Sigmoid colon (tissue), 7 donors: ENCODE measurements around the gene AP4S1. TPM values are rescaled to one million over a fixed set of nuclear protein-coding genes. Genes with fewer than 3 reads are reported as not detected.

Experiments
- DNase-seq: peaks from one replicate; pipeline ENCODE4 v3.0.0-alpha.2; 2019
- H3K27ac ChIP-seq, 4 donors: fragments of 200-600 bp; sonication (generic); one replicate each; pipeline ENCODE4 v1.5.1; 2016 to 2019; ENCODE audit warnings: mild to moderate bottlenecking in 1 of 4
- H3K27me3 ChIP-seq, 3 donors: fragments of 200-600 bp; sonication (generic); one replicate each; pipeline ENCODE4 v1.5.1; 2019; ENCODE audit warnings: mild to moderate bottlenecking in 1 of 3
- H3K36me3 ChIP-seq, 4 donors: fragments of 200-600 bp; sonication (generic); one replicate each; pipeline ENCODE4 v1.5.1; 2016 to 2019
- H3K4me1 ChIP-seq, 4 donors: fragments of 200-600 bp; sonication (generic); one replicate each; pipeline ENCODE4 v1.5.1; 2017 to 2019
- H3K4me3 ChIP-seq, 4 donors: fragments of 200-600 bp; sonication (generic); one replicate each; pipeline ENCODE4 v1.5.1; 2017 to 2019; ENCODE audit warnings: mild to moderate bottlenecking in 2 of 4, moderate library complexity in 1 of 4
- H3K9me3 ChIP-seq, 4 donors: fragments of 200-600 bp in 3 of 4; sonication (generic) in 3 of 4; one replicate each; pipeline versions ENCODE4 v1.5.1 to v1.6.1; 2013 to 2019
- CTCF ChIP-seq, 4 experiments: fragments of 450-650 bp in 3 of 4; fragments of 200-600 bp in 1 of 4; IDR thresholded peaks; one replicate each; pipeline ENCODE4 v1.5.1; 2016 to 2019; ENCODE audit warnings: antibody characterized with exemption in 4 of 4, mild to moderate bottlenecking in 3 of 4, moderate library complexity in 2 of 4
- EP300 ChIP-seq, 4 donors: sonication (generic); formaldehyde crosslinking; IDR thresholded peaks; one replicate each; pipeline ENCODE4 v1.6.1; 2017; ENCODE audit warnings: antibody characterized with exemption in 4 of 4
- POLR2A ChIP-seq, 2 donors: fragments of 450-650 bp; IDR thresholded peaks; one replicate each; pipeline ENCODE4 v1.6.1; 2016; ENCODE audit warnings: antibody characterized with exemption in 2 of 2, mild to moderate bottlenecking in 2 of 2, moderate library complexity in 2 of 2
- POLR2AphosphoS5 ChIP-seq, 4 donors: sonication (generic); formaldehyde crosslinking; IDR thresholded peaks; one replicate each; pipeline ENCODE4 v1.6.1; 2017; ENCODE audit warnings: antibody characterized with exemption in 4 of 4
- WGBS, 2 donors: extraction: QIAGEN DNeasy Blood & Tissue Kit; methylation state at CpG; one replicate each; pipeline ENCODE4 v1.1.7; 2013; 5-methylcytosine and 5-hydroxymethylcytosine counted together
- intact Hi-C: fragments of 100-400 bp; cut with DNase I; formaldehyde crosslinking; loops from one replicate; pipeline ENCODE4 v1.15.1; 2023
- polyA plus RNA-seq, 3 donors: library from polyadenylated mRNA; stranded (reverse); fragments of 200-250 nt; gene quantifications; one replicate each; pipeline ENCODE4 v1.2.3, GENCODE V29; 2013
- total RNA-seq, 4 donors: library from RNA; depleted of rRNA; stranded (reverse); fragments of >200 nt; gene quantifications; one replicate each; pipeline ENCODE4 v1.1.0, GENCODE V29; 2016
- donor health status: healthy with polysubstance abuse.
- donor health status: Bipolar disorder and iron deficiency.
- donor health status: healthy.

Gene AP4S1
- total and polyA plus RNA-seq, 7 donors, result 4.8 to 29.1 (median 13.8) TPM

GRCh38 chr14:31118892-31119291 lies 93.4 kb downstream of the AP4S1 start:
- H3K27me3 ChIP-seq, result no peaks in the 10 kb centered on the region
- no peak overlapping the region for H3K27ac ChIP-seq
- DNase-seq, result no peak
- 86 to 90% methylated on average over 3 of the region's 3 CpGs for WGBS, 2 donors
- no peak overlapping the region for H3K4me3 ChIP-seq
- no peaks in the 10 kb centered on the region for H3K4me1 ChIP-seq
- H3K9me3 ChIP-seq, result no peaks in the 10 kb centered on the region
- peaks cover 38 to 98% (median 57%) of the 10 kb centered on the region in 4 donors for H3K36me3 ChIP-seq
- TF ChIP-seq POLR2AphosphoS5 (IDR thresholded peaks at IDR 0.05), result no peak
- no peak for TF ChIP-seq EP300 (IDR thresholded peaks at IDR 0.05)
- TF ChIP-seq POLR2A (IDR thresholded peaks at IDR 0.05), result no peak
- TF ChIP-seq CTCF (IDR thresholded peaks at IDR 0.05), result no peak
- intact Hi-C loops, result no loop called here

- no peaks in the 10 kb centered on the region for H3K27me3 ChIP-seq
- H3K9me3 ChIP-seq, result no peaks in the 10 kb centered on the region
- no peak for DNase-seq
- H3K4me1 ChIP-seq, result no peaks in the 10 kb centered on the region
- 79 to 84% methylated on average over 8 of the region's 8 CpGs for WGBS, 2 donors
- H3K27ac ChIP-seq, result no peak overlapping the region
- no peak for TF ChIP-seq EP300 (IDR thresholded peaks at IDR 0.05)
- TF ChIP-seq POLR2AphosphoS5 (IDR thresholded peaks at IDR 0.05), result no peak
- TF ChIP-seq POLR2A (IDR thresholded peaks at IDR 0.05), result no peak
- no peak for TF ChIP-seq CTCF (IDR thresholded peaks at IDR 0.05)
- no peak overlapping the region for H3K4me3 ChIP-seq
- intact Hi-C loops, result loop anchor here (10.0 kb wide), 1 partner anchor 233 kb away; no protein-coding TSS in a partner anchor
- H3K36me3 ChIP-seq, result peaks cover 28 to 91% (median 39%) of the 10 kb centered on the region in 4 donors
These were observed 96.7 kb downstream of the AP4S1 start for GRCh38 chr14:31122098-31122611.

GRCh38 chr14:31122921-31123320 lies 97.5 kb downstream of the AP4S1 start:
- no peak overlapping the region for H3K27ac ChIP-seq

GRCh38 chr14:31124197-31124596 lies 98.7 kb downstream of the AP4S1 start:
- peaks cover 27 to 91% (median 42%) of the 10 kb centered on the region in 4 donors for H3K36me3 ChIP-seq
- TF ChIP-seq EP300 (IDR thresholded peaks at IDR 0.05) (no peak), CTCF (IDR thresholded peaks at IDR 0.05) (no peak), POLR2AphosphoS5 (IDR thresholded peaks at IDR 0.05) (no peak), POLR2A (IDR thresholded peaks at IDR 0.05) (no peak)
- no peak overlapping the region for H3K27ac ChIP-seq
- intact Hi-C loops, result loop anchor here (10.0 kb wide), 1 partner anchor 231 kb away; no protein-coding TSS in a partner anchor
- DNase-seq, result no peak
- WGBS, 2 donors, result 62 to 90% methylated on average over 3 of the region's 3 CpGs
- H3K27me3 ChIP-seq, result no peaks in the 10 kb centered on the region
- no peaks in the 10 kb centered on the region for H3K9me3 ChIP-seq
- no peak overlapping the region for H3K4me3 ChIP-seq
- no peaks in the 10 kb centered on the region for H3K4me1 ChIP-seq

More at GRCh38 chr14:31122921-31123320, 97.5 kb downstream of the AP4S1 start:
- H3K4me3 ChIP-seq, result no peak overlapping the region
- no peak for DNase-seq
- H3K36me3 ChIP-seq, result peaks cover 26 to 91% (median 38%) of the 10 kb centered on the region in 4 donors
- H3K27me3 ChIP-seq, result no peaks in the 10 kb centered on the region
- no peak for TF ChIP-seq POLR2A (IDR thresholded peaks at IDR 0.05)
- no peaks in the 10 kb centered on the region for H3K9me3 ChIP-seq
- WGBS, 2 donors, result 84 to 87% methylated on average over 4 of the region's 4 CpGs
- intact Hi-C loops, result loop anchor here (10.0 kb wide), 1 partner anchor 232 kb away; no protein-coding TSS in a partner anchor
- H3K4me1 ChIP-seq, result no peaks in the 10 kb centered on the region

GRCh38 chr14:31125231-31125630 lies 99.8 kb downstream of the AP4S1 start:
- no peak for TF ChIP-seq EP300 (IDR thresholded peaks at IDR 0.05)
- no peak for TF ChIP-seq POLR2A (IDR thresholded peaks at IDR 0.05)
- Histone ChIP-seq H3K27me3 (no peaks in the 10 kb centered on the region), H3K9me3 (no peaks in the 10 kb centered on the region), H3K27ac (no peak overlapping the region), H3K4me3 (no peak overlapping the region), H3K36me3 (peaks cover 24 to 90% (median 40%) of the 10 kb centered on the region in 4 donors), H3K4me1 (no peaks in the 10 kb centered on the region)
- 80 to 94% methylated on average over 6 of the region's 6 CpGs for WGBS, 2 donors
- no peak for DNase-seq
- intact Hi-C loops, result loop anchor here (10.0 kb wide), 1 partner anchor 230 kb away; no protein-coding TSS in a partner anchor
